Amygdala (tissue), 56 donors: ENCODE results near the gene ATG9B.
"Not testable (repeated sequence)": the region's sequence is repeated elsewhere in the genome, so short reads cannot be mapped to it uniquely, and the experiment has no call there.

Experiments used
- DNase-seq, 56 donors: peaks; one replicate each; lab custom pipeline; 2025; lab: John Stamatoyannopoulos, UW

ATG9B gene

GRCh38 chr7:151039850-151040548, 15.7 kb upstream of the ATG9B start:
- DNase-seq, result no peak

DNA sequence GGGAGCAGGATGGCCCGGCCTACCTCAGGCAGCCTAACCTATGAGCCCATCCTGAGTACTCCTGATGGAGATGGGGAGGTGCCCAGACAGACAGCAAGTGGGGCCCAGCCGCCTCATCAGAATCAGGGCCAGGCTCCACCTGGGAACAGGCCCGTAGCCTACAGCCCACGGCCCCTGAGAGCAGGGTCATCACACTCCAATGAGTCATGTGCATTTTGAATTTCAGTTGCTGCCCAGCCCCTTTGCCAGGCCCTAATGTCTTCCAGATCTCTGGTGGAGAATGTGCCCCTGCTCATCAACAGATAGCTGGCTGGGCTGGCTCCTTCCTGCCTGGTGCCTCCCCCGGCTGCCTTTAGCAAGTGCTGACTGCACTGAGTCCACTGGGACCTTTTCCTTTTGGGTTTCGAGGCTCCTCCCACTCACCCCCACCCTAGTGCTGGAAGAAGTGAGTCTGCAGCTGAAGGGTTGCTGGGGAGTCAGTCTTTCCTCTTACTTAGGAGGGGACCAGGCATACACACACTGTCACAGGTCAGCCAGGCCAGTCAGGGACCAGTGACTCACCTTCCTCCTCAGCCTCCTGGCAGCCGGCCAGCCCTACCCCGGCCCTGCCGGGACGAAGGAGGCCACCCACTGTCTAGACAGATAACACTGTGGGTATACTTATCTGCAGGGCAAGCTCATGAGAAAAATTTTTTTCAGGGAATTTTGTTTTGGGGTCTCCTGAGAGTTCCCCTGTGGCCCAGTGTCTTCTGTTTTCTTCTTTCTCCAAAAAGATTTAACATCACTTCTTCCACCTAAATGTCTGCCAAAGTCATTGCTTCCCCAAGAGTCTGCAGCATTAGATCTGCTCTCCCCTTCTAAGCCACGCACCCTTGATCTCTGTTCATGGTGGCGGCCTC, 14.9 kb upstream of the ATG9B start:
- DNase-seq, result peak in 2 of 56 donors; percentile 25 to 50

DNA sequence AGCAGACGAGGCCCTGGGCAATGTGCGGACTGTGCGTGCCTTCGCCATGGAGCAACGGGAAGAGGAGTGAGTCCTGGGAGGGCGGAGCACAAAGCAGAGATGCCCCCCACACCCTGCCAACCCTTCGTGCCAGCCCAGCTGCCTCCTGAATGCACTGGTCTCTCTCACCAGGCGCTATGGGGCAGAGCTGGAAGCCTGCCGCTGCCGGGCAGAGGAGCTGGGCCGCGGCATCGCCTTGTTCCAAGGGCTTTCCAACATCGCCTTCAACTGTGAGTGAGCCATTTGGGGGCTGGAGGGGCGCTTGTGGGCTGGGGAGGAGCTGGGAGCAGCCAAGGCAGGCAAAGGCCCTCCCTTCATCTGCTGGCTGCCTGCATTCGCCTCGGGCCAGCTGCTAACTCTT, 11.6 kb upstream of the ATG9B start:
- DNase-seq, result no peak

- DNase-seq, result no peak
Measured at GRCh38 chr7:151035026-151035717, 10.9 kb upstream of the ATG9B start.

- no peak for DNase-seq
Measured at GRCh38 chr7:151034312-151035025, 10.2 kb upstream of the ATG9B start.

- no peak for DNase-seq
Measured at GRCh38 chr7:151033864-151034249, 9.6 kb upstream of the ATG9B start.

- DNase-seq, result no peak
Measured at GRCh38 chr7:151032936-151033863, 8.9 kb upstream of the ATG9B start.

GRCh38 chr7:151031011-151031410, 6.7 kb upstream of the ATG9B start:
- no peak for DNase-seq

DNA sequence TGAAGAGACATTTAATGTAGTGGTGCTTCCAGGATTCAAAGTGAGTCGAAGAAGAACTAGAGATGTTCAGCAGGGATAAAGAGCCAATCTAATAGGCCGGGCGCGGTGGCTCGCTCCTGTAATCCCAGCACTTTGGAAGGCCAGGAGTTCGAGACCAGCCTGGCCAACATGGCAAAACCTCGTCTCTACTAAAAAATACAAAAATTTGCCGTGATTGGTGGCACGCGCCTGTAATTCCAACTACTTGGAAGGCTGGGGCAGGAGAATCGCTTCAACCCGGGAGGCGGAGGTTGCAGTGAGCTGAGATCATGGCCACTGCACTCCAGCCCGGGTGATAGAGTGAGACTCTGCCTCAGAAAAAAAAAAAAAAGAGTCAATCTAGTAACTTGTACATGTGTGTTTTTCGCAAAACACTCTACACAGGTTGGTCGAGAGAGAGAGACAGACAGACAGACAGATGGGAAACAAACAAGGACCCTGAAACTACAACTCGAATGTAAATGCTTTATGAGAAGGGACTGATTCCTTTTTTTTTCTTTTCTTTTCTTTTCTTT, 4.7 kb upstream of the ATG9B start:
- no peak for DNase-seq

GRCh38 chr7:151028131-151028947, 4.0 kb upstream of the ATG9B start, which contains the start of gene ABCB8:
TSS of gene ABCB8 (plus strand) at chr7:151028450. CDS start at chr7:151028516, 66 bp downstream.
- peak; percentile 84 to 99 (median 96) for DNase-seq

GRCh38 chr7:151027728-151028130, 3.4 kb upstream of the ATG9B start:
- DNase-seq, result not testable (repeated sequence)

DNA sequence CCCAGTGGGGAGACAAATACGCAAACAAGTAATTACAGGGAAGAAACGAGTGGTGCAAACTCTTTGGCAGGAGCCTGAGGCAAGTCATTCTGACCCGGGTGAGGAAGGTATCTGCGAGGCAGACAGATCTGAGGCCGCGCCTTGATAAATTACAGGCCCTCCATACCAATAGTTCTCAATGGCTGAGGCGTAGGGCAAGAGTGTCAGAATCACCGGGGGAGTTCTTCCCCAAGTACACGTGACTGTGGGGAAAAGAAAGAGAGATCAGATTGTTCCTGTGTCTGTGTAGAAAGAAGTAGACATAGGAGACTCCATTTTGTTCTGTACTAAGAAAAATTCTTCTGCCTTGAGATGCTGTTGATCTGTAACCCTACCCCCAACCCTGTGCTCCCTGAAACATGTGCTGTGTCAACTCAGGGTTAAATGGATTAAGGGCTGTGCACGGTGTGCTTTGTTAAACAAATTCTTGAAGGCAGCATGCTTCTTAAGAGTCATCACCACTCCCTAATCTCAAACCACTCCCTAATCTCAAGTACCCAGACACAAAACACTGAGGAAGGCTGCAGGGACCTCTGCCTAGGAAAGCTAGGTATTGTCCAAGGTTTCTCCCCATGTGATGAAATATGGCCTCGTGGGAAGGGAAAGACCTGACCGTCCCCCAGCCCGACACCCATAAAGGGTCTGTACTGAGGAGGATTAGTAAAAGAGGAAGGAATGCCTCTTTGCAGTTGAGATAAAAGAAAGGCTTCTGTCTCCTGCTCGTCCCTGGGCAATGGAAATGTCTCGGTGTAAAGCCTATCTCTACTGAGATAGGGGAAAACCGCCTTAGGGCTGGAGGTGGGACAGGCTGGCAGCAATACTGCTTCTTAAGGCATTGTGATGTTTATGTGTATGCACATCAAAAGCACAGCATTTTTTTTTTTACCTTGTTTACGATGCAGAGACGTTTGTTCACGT, 2.8 kb upstream of the ATG9B start:
- not testable (repeated sequence) for DNase-seq

- no peak for DNase-seq
Measured at GRCh38 chr7:151025924-151026671, 1.8 kb upstream of the ATG9B start.

- DNase-seq, result no peak
Measured at GRCh38 chr7:151023232-151023631, 1.1 kb downstream of the ATG9B start.

- DNase-seq, result no peak
Measured at GRCh38 chr7:151020231-151020630, 4.1 kb downstream of the ATG9B start.

DNA sequence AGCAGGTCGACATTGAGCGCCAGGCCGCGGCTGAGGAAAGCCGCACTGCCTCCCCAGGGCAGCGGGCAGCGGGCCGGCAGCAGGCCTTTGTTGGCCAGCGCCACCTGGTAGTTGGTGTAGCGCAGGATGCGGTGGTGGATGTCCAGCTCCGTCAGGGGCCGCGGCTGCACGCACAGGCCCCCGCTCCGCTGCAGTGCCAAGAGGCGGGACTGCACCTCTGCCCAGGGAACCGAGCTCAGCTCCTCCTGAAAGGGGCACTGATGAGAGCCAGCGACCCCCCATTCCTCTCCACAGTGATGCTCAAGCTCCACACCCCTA, 5.2 kb downstream of the ATG9B start:
- no peak for DNase-seq
